Kidney (tissue), 14 donors: Measurements from ENCODE around the gene ANKS1B. TPM values are rescaled to one million over a fixed set of nuclear protein-coding genes. Genes with fewer than 3 reads are reported as not detected.

ENCODE experiments used
- DNase-seq, 5 donors: peaks; one replicate each; pipeline ENCODE4 v3.0.0-alpha.2; 2013 to 2020
- FAIRE-seq: peaks from 2 replicates; lab custom pipeline; 2012; peaks lifted over from hg19 to GRCh38; lab: Jason Lieb, UNC
- H3K27ac ChIP-seq, 2 donors: one replicate each; pipeline ENCODE4 v1.7.0; 2013; ENCODE audit warnings: low read depth in 2 of 2, low read length in 2 of 2, inconsistent platforms in 1 of 2
- H3K27me3 ChIP-seq: one replicate; pipeline ENCODE4 v1.7.1; 2013; ENCODE audit warnings: low read length, inconsistent platforms; ENCODE audit not compliant: control insufficient read depth, insufficient read depth
- H3K36me3 ChIP-seq, 3 donors: one replicate each; pipeline versions ENCODE4 v1.7.0 to v1.7.1; 2013; ENCODE audit warnings: low read length in 3 of 3, control low read depth in 1 of 3, inconsistent platforms in 1 of 3; ENCODE audit not compliant: insufficient read depth in 3 of 3, control insufficient read depth in 2 of 3
- H3K4me1 ChIP-seq, 3 donors: one replicate each; pipeline versions ENCODE4 v1.7.0 to v1.7.1; 2013; ENCODE audit warnings: low read length in 3 of 3, inconsistent platforms in 1 of 3, low read depth in 1 of 3; ENCODE audit not compliant: control insufficient read depth in 2 of 3, insufficient read depth in 2 of 3
- H3K4me3 ChIP-seq, 3 donors: one replicate each; pipeline versions ENCODE4 v1.7.0 to v1.8.1; 2013; ENCODE audit warnings: low read length in 3 of 3, control low read depth in 1 of 3, inconsistent platforms in 1 of 3
- H3K9ac ChIP-seq, 3 donors: one replicate each; pipeline versions ENCODE4 v1.7.0 to v1.7.1; 2013; ENCODE audit warnings: low read length in 3 of 3, control low read depth in 1 of 3, inconsistent platforms in 1 of 3
- H3K9me3 ChIP-seq, 3 donors: one replicate each; pipeline versions ENCODE4 v1.7.0 to v1.7.1; 2013; ENCODE audit warnings: low read length in 3 of 3, control low read depth in 1 of 3, inconsistent platforms in 1 of 3; ENCODE audit not compliant: control insufficient read depth in 2 of 3, insufficient read depth in 1 of 3
- CTCF ChIP-seq: IDR thresholded peaks from 3 replicates; pipeline ENCODE4 v1.5.1; 2012; ENCODE audit warnings: mild to moderate bottlenecking, moderate library complexity, borderline replicate concordance; ENCODE audit not compliant: insufficient read depth; ENCODE audit errors: extremely low read depth
- intact Hi-C: fragments of 100-400 bp; cut with DNase I; formaldehyde crosslinking; loops from one replicate; pipeline ENCODE4 v1.11.1; 2022
- polyA plus RNA-seq: library from polyadenylated mRNA; stranded (reverse); fragments of 350-450 nt; fragmentation: Illumina TruSeq; extraction: RNeasy Lipid Tissue Mini Kit (QIAGEN cat#74804); gene quantifications from one replicate; pipeline ENCODE4 v1.2.3, GENCODE V29; 2014; ENCODE audit warnings: low read depth, low replicate concordance; ENCODE audit not compliant: insufficient read depth
- total RNA-seq: library from RNA; stranded (reverse); fragmentation: NEBNext Ultra II Directional; extraction: Animal tissue kit (Norgen Biotek cat#: 25700); gene quantifications from one replicate; pipeline ENCODE4 v1.2.1, GENCODE V29; 2021
- donor health status: control.
- donor health status: control.
- donor health status: control.
- donor health status: control.
- donor health status: control.
- donor health status: DM: yes; HTN: yes; CAD: no.
- donor health status: Normal renal cell carcinoma (clear cell type).

The ANKS1B gene
- total and polyA plus RNA-seq, 2 donors from 2014 or later, result 1.7 to 5.8 TPM

- Histone ChIP-seq H3K27ac (no peak overlapping the region), H3K9ac (no peak overlapping the region), H3K36me3 (no peaks in the 10 kb centered on the region), H3K4me3 (no peak overlapping the region), H3K4me1 (no peaks in the 10 kb centered on the region), H3K9me3 (no peaks in the 10 kb centered on the region), H3K27me3 (no peaks in the 10 kb centered on the region)
- DNase-seq (peak in 2 of 5 donors; percentile 8 to 33), FAIRE-seq (no peak)
- intact Hi-C loops, result no loop called here
- no peak for TF ChIP-seq CTCF
Observed at GRCh38 chr12:99151744-99152143, 833.0 kb downstream of the ANKS1B start.

- Histone ChIP-seq H3K4me3 (no peak overlapping the region), H3K27me3 (no peaks in the 10 kb centered on the region), H3K27ac (no peak overlapping the region), H3K9me3 (no peaks in the 10 kb centered on the region), H3K9ac (no peak overlapping the region), H3K4me1 (no peaks in the 10 kb centered on the region), H3K36me3 (no peaks in the 10 kb centered on the region)
- DNase-seq (no peak), FAIRE-seq (no peak)
- intact Hi-C loops, result no loop called here
- TF ChIP-seq CTCF, result no peak
Observed at GRCh38 chr12:99147130-99147529, 837.6 kb downstream of the ANKS1B start.

- no peaks in the 10 kb centered on the region for H3K9me3 ChIP-seq
- no peak for FAIRE-seq
- intact Hi-C loops, result no loop called here
- H3K9ac ChIP-seq, result no peak overlapping the region
- H3K36me3 ChIP-seq, result no peaks in the 10 kb centered on the region
- no peaks in the 10 kb centered on the region for H3K4me1 ChIP-seq
- no peak for TF ChIP-seq CTCF
- DNase-seq, result no peak
- no peak overlapping the region for H3K27ac ChIP-seq
- H3K27me3 ChIP-seq, result no peaks in the 10 kb centered on the region
- H3K4me3 ChIP-seq, result no peak overlapping the region
Observed at GRCh38 chr12:99146730-99147129, 838.0 kb downstream of the ANKS1B start.

- no peak overlapping the region for H3K4me3 ChIP-seq
- H3K9me3 ChIP-seq, result no peaks in the 10 kb centered on the region
- FAIRE-seq (no peak), DNase-seq (no peak)
- TF ChIP-seq CTCF, result no peak
- no peaks in the 10 kb centered on the region for H3K27me3 ChIP-seq
- no peaks in the 10 kb centered on the region for H3K36me3 ChIP-seq
- H3K4me1 ChIP-seq, result no peaks in the 10 kb centered on the region
- intact Hi-C loops, result no loop called here
- no peak overlapping the region for H3K9ac ChIP-seq
- H3K27ac ChIP-seq, result no peak overlapping the region
Observed at GRCh38 chr12:99146185-99146584, 838.6 kb downstream of the ANKS1B start.
